ENCODE measurements around the gene SAXO1. TPM values are rescaled to one million over a fixed set of nuclear protein-coding genes. Genes with fewer than 3 reads are reported as not detected.

SAXO1 gene
- total RNA-seq, 1 donor from 2014 or later: not detected

DNA sequence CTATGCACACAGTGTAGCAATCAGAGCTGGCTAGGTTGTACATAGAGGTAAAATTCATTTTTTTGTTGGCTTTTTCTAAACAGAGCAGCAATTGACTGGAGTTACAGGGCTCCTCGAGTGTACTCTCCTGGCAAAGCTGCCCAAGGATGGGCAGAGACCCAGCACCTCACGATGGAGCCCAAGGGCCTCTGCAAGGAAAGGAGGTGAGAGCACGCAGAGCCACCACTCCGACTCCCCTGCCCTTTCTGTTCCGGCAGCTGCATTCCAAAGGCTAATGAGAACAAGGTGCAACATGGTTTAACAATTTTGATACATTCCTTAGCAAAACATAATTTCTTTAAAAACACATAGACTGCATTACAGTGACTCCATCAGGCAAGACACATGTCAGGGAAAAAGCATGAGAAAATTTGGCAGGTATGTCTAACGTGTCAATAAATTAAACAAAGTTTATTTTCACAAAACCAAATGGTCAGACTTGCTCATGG lies 47.5 kb downstream of the SAXO1 start:
- no peaks in the 10 kb centered on the region for H3K9me3 ChIP-seq
- H3K27me3 ChIP-seq: no peaks in the 10 kb centered on the region
- H3K36me3 ChIP-seq: no peaks in the 10 kb centered on the region
- intact Hi-C loops (cut with DNase I): loop anchor here (10.0 kb wide), 1 partner anchor 321 kb away; no protein-coding TSS in a partner anchor
- no peak for DNase-seq (ENCODE audit: extremely low spot score in 2 of 2)
- H3K4me1 ChIP-seq: peaks cover 31% of the 10 kb centered on the region
- no peak overlapping the region for H3K4me3 ChIP-seq
- TF ChIP-seq POLR2AphosphoS5 (IDR thresholded peaks at IDR 0.05; ENCODE audit: insufficient read depth in 1 of 2, low read depth in 1 of 2): no peak
- no peak for TF ChIP-seq POLR2A (IDR thresholded peaks at IDR 0.05)
- H3K27ac ChIP-seq: no peak overlapping the region

DNA sequence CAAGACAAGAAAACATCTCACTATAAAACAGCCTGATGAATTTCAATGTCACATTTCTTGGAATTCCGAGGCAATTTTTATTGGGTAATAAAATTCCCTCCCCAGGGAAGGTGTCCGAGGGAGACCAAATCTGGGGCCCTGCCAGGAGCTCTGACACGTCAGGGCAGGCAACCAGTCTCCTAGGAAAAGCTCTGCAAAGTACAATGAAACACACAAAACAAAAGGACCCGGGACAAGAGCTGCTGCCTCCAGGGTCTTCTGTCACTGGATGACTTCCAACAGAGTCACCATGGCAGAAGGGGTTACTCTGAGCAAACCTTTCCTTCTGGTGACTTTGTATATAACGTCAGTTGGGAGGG lies 50.8 kb downstream of the SAXO1 start:
- H3K27ac ChIP-seq: no peak overlapping the region
- intact Hi-C loops (cut with DNase I): loop anchor here (10.0 kb wide), 1 partner anchor 317 kb away; no protein-coding TSS in a partner anchor
- no peak for DNase-seq (ENCODE audit: extremely low spot score in 2 of 2)

DNA sequence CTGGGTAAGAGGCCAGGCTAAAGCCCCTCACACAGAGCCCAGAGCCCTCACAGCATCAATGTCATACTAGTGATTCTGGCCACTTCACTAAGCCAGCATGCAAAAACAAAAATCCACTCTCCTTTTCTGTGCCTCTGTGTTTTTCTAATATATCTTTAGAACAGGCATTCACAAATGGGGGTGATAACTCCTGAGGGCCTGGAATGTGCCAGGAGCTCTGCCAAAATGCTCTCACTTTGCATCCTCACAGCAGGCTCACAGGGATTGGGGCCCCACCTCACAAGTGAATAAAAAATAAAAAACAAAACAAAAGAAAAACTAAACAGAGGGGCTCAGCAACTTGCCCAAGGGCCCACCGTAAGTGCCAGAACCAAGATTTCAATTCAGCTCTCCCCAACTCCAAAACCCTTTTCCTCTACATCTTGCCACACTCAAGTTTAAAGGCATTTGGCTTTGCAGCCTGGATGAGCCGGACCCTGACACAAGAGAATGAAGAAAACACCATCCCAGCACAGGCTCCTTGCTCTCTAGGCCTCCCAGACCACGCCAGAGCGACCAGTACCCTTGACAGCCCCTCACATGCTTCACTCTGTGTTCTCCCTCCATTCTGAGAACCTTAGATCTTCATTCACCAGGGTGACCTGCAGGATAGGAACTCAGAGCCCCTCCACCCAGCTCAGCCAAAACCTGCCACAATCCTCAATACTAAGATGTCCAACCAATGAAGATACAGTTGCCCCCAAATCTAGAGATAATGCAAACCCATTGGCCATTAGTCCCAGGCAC lies 51.3 kb downstream of the SAXO1 start:
- no peak overlapping the region for H3K4me3 ChIP-seq
- intact Hi-C loops (cut with DNase I): loop anchor here (10.0 kb wide), 1 partner anchor 317 kb away; no protein-coding TSS in a partner anchor
- no peaks in the 10 kb centered on the region for H3K27me3 ChIP-seq
- H3K4me1 ChIP-seq: peaks cover 40% of the 10 kb centered on the region
- H3K27ac ChIP-seq: no peak overlapping the region
- no peaks in the 10 kb centered on the region for H3K36me3 ChIP-seq
- DNase-seq (ENCODE audit: extremely low spot score in 2 of 2): no peak
- TF ChIP-seq POLR2A (IDR thresholded peaks at IDR 0.05) (no peak), POLR2AphosphoS5 (IDR thresholded peaks at IDR 0.05; ENCODE audit: insufficient read depth in 1 of 2, low read depth in 1 of 2) (no peak)
- TF ChIP-seq, protein P1, sequence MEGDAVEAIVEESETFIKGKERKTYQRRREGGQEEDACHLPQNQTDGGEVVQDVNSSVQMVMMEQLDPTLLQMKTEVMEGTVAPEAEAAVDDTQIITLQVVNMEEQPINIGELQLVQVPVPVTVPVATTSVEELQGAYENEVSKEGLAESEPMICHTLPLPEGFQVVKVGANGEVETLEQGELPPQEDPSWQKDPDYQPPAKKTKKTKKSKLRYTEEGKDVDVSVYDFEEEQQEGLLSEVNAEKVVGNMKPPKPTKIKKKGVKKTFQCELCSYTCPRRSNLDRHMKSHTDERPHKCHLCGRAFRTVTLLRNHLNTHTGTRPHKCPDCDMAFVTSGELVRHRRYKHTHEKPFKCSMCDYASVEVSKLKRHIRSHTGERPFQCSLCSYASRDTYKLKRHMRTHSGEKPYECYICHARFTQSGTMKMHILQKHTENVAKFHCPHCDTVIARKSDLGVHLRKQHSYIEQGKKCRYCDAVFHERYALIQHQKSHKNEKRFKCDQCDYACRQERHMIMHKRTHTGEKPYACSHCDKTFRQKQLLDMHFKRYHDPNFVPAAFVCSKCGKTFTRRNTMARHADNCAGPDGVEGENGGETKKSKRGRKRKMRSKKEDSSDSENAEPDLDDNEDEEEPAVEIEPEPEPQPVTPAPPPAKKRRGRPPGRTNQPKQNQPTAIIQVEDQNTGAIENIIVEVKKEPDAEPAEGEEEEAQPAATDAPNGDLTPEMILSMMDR (IDR thresholded peaks at IDR 0.05): no peak
- no peaks in the 10 kb centered on the region for H3K9me3 ChIP-seq

More for the DNA sequence above, 50.8 kb downstream of the SAXO1 start:
- Histone ChIP-seq H3K36me3 (no peaks in the 10 kb centered on the region), H3K27me3 (no peaks in the 10 kb centered on the region), H3K9me3 (no peaks in the 10 kb centered on the region), H3K4me1 (peaks cover 40% of the 10 kb centered on the region), H3K4me3 (no peak overlapping the region)
- TF ChIP-seq POLR2A (IDR thresholded peaks at IDR 0.05) (no peak), POLR2AphosphoS5 (IDR thresholded peaks at IDR 0.05; ENCODE audit: insufficient read depth in 1 of 2, low read depth in 1 of 2) (no peak)
- TF ChIP-seq, protein P1 (IDR thresholded peaks at IDR 0.05): no peak

DNA sequence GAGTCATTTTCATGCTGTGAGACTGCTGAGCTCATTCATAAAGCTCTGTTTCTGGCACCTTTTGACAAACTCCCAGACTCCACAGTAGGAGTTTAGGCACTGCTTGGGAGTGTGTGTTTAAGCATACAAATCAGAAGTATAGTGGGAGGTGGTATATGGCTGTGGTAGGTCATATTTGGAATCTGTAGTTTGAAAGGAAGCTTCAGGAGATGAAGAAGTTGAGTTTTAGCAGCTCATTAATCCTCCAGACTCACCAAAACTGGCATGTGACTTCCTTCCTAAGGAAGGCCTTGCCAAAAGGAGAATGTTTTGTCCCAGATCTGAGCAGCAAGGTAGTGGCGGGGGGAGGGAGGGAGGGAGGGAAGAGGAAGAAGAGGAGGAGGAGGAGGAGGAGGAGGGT lies 52.8 kb downstream of the SAXO1 start:
- Histone ChIP-seq H3K9me3 (no peaks in the 10 kb centered on the region), H3K27ac (no peak overlapping the region), H3K27me3 (no peaks in the 10 kb centered on the region), H3K4me1 (peaks cover 42% of the 10 kb centered on the region), H3K36me3 (no peaks in the 10 kb centered on the region), H3K4me3 (no peak overlapping the region)
- intact Hi-C loops (cut with DNase I): loop anchor here (10.0 kb wide), 1 partner anchor 315 kb away; no protein-coding TSS in a partner anchor
- DNase-seq (ENCODE audit: extremely low spot score in 2 of 2): no peak
- no peak for TF ChIP-seq POLR2AphosphoS5 (IDR thresholded peaks at IDR 0.05; ENCODE audit: insufficient read depth in 1 of 2, low read depth in 1 of 2)
- TF ChIP-seq, protein P1 (IDR thresholded peaks at IDR 0.05): no peak
- TF ChIP-seq POLR2A (IDR thresholded peaks at IDR 0.05): no peak

DNA sequence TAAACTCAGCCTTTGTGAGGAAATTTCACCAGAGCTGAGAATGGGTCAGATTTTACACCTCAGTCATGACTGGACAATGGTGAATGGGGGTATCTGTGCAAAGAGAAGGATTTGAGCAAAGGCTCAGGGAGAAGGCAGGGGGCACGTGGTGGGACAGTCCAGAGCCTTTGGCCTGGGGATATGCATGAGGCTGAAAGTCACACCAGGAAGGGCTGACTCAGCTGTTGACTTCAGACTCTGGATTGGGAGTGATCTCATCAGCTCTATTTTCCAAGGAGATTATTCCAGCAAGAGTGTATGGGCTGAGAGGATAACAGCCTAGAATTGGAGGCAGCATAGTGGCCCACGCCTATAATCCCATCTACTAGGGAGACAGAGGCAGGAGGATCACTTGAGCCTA lies 53.6 kb downstream of the SAXO1 start:
- H3K27me3 ChIP-seq: no peaks in the 10 kb centered on the region
- no peak overlapping the region for H3K4me3 ChIP-seq
- no peak overlapping the region for H3K27ac ChIP-seq
- no peaks in the 10 kb centered on the region for H3K9me3 ChIP-seq
- no peaks in the 10 kb centered on the region for H3K36me3 ChIP-seq
- H3K4me1 ChIP-seq: peaks cover 45% of the 10 kb centered on the region
- DNase-seq (ENCODE audit: extremely low spot score in 2 of 2): no peak
- intact Hi-C loops (cut with DNase I): no loop called here
- TF ChIP-seq POLR2AphosphoS5 (IDR thresholded peaks at IDR 0.05; ENCODE audit: insufficient read depth in 1 of 2, low read depth in 1 of 2) (no peak), POLR2A (IDR thresholded peaks at IDR 0.05) (no peak)
- TF ChIP-seq, protein P1 (IDR thresholded peaks at IDR 0.05): no peak

Measured in vagina (tissue), 2 donors.